CD4-positive, alpha-beta memory T cell (primary cell): Measurements from ENCODE around the gene MAG. TPM values are rescaled to one million over a fixed set of nuclear protein-coding genes. Genes with fewer than 3 reads are reported as not detected.
A peak's percentile ranks its signal among the peaks of the same experiment; 100 is the strongest.

Experiments
- CTCF ChIA-PET: fragments of 350-600 bp; sonication (Branson Sonifier 250); formaldehyde crosslinking; loops from one replicate; lab custom pipeline; 2021; ENCODE audit warnings: inconsistent platforms; ENCODE audit not compliant: partially characterized antibody; lab: Charles Lee
- POLR2A ChIA-PET: fragments of 350-600 bp; sonication (Branson Sonifier 250); formaldehyde crosslinking; loops from one replicate; lab custom pipeline; 2021; ENCODE audit not compliant: partially characterized antibody; lab: Charles Lee
- DNase-seq, 5 donors: peaks; one replicate each; pipeline versions ENCODE4 v3.0.0 to v3.0.0-alpha.2; 2020 to 2022; ENCODE audit warnings: mixed read lengths in 1 of 5
- H3K27ac ChIP-seq: one replicate; pipeline ENCODE4 v1.7.0; 2013; ENCODE audit warnings: low read depth, low read length
- H3K27me3 ChIP-seq: 2 replicates; pipeline ENCODE4 v1.7.0; 2013; ENCODE audit warnings: mild to moderate bottlenecking, low read length, moderate library complexity; ENCODE audit not compliant: insufficient read depth
- H3K36me3 ChIP-seq: 2 replicates; pipeline ENCODE4 v1.7.0; 2013; ENCODE audit warnings: mild to moderate bottlenecking, low read length, moderate library complexity; ENCODE audit not compliant: insufficient read depth
- H3K4me1 ChIP-seq: 2 replicates; pipeline ENCODE4 v1.7.0; 2013; ENCODE audit warnings: mild to moderate bottlenecking, low read length, moderate library complexity; ENCODE audit not compliant: insufficient read depth
- H3K4me3 ChIP-seq, 2 donors: one replicate each; pipeline ENCODE4 v1.7.0; 2013; ENCODE audit warnings: low read length in 2 of 2, mild to moderate bottlenecking in 1 of 2
- H3K9me3 ChIP-seq, 2 donors: one replicate each; pipeline ENCODE4 v1.7.0; 2013; ENCODE audit warnings: low read length in 2 of 2, control low read depth in 1 of 2; ENCODE audit not compliant: control insufficient read depth in 1 of 2
- H3K27ac Mint-ChIP-seq, 7 donors: one replicate each; pipeline ENCODE4 v1.8.0; 2020 to 2021; ENCODE audit warnings: mixed read lengths in 7 of 7, mild to moderate bottlenecking in 6 of 7, inconsistent platforms in 3 of 7, moderate library complexity in 3 of 7
- H3K27me3 Mint-ChIP-seq, 2 donors: one replicate each; pipeline ENCODE4 v1.8.0; 2020 to 2021; ENCODE audit warnings: mixed read lengths in 2 of 2
- H3K36me3 Mint-ChIP-seq, 2 donors: one replicate each; pipeline ENCODE4 v1.8.0; 2020 to 2021; ENCODE audit warnings: mixed read lengths in 2 of 2, inconsistent platforms in 1 of 2, mild to moderate bottlenecking in 1 of 2
- H3K4me1 Mint-ChIP-seq, 4 donors: one replicate each; pipeline ENCODE4 v1.8.0; 2020 to 2021; ENCODE audit warnings: mixed read lengths in 4 of 4, mild to moderate bottlenecking in 1 of 4
- H3K4me3 Mint-ChIP-seq, 8 donors: one replicate each; pipeline ENCODE4 v1.8.0; 2020 to 2021; ENCODE audit warnings: mixed read lengths in 8 of 8, mild to moderate bottlenecking in 7 of 8, moderate library complexity in 6 of 8, inconsistent platforms in 3 of 8
- H3K9me3 Mint-ChIP-seq, 8 donors: one replicate each; pipeline ENCODE4 v1.8.0; 2020 to 2021; ENCODE audit warnings: mixed read lengths in 8 of 8, mild to moderate bottlenecking in 5 of 8, inconsistent platforms in 3 of 8, moderate library complexity in 1 of 8
- intact Hi-C: fragments of 100-400 bp; cut with micrococcal nuclease; formaldehyde crosslinking; loops from one replicate; pipeline ENCODE4 v1.15.1; 2023
- microRNA-seq: library from miRNA; unstranded; fragments of <30 nt; microRNA quantifications from one replicate; pipeline ENCODE4 v1.2.0, GENCODE V29; 2021; ENCODE audit warnings: borderline replicate concordance, borderline number of aligned reads, borderline microRNAs expressed, mixed read lengths
- polyA plus RNA-seq, 2 donors: library from polyadenylated mRNA; unstranded; fragments of 300-500 nt; fragmentation: Illumina TruSeq; gene quantifications; one replicate each; pipeline ENCODE4 v1.2.3, GENCODE V29; 2021
- total RNA-seq, 2 experiments: library from RNA; stranded (reverse); gene quantifications; one replicate each; pipeline ENCODE4 v1.2.3, GENCODE V29; 2021

MAG gene
- total and polyA plus RNA-seq, 4 experiments from 2014 or later = not detected

GRCh38 chr19:35360880-35361420, 69.0 kb downstream of the MAG start:
- no peak overlapping the region for H3K4me3 ChIP-seq
- CTCF ChIA-PET = interaction anchor here (1.5 kb wide), 1 partner anchor 8 kb away, joined by 4 read pairs; no protein-coding TSS in a partner anchor
- H3K4me1 Mint-ChIP-seq = peaks cover 5 to 9% (median 9%) of the 10 kb centered on the region in 4 donors
- H3K27ac Mint-ChIP-seq = peak overlapping the region in 1 of 7 donors; percentile 42
- H3K9me3 Mint-ChIP-seq = no peaks in the 10 kb centered on the region
- H3K36me3 Mint-ChIP-seq = no peaks in the 10 kb centered on the region
- no peaks in the 10 kb centered on the region for H3K9me3 ChIP-seq
- DNase-seq = peak in 1 of 5 donors; percentile 16
- peaks cover 4 to 9% of the 10 kb centered on the region in 2 donors for H3K27me3 Mint-ChIP-seq
- no peaks in the 10 kb centered on the region for H3K27me3 ChIP-seq
- intact Hi-C loops = no loop called here
- POLR2A ChIA-PET = no interaction called here
- peaks cover 9% of the 10 kb centered on the region for H3K4me1 ChIP-seq
- no peak overlapping the region for H3K4me3 Mint-ChIP-seq
- no peak overlapping the region for H3K27ac ChIP-seq
- no peaks in the 10 kb centered on the region for H3K36me3 ChIP-seq

GRCh38 chr19:35362261-35363000, 70.5 kb downstream of the MAG start:
- H3K27me3 Mint-ChIP-seq = peaks cover 4 to 9% of the 10 kb centered on the region in 2 donors
- H3K4me3 Mint-ChIP-seq = no peak overlapping the region

DNA sequence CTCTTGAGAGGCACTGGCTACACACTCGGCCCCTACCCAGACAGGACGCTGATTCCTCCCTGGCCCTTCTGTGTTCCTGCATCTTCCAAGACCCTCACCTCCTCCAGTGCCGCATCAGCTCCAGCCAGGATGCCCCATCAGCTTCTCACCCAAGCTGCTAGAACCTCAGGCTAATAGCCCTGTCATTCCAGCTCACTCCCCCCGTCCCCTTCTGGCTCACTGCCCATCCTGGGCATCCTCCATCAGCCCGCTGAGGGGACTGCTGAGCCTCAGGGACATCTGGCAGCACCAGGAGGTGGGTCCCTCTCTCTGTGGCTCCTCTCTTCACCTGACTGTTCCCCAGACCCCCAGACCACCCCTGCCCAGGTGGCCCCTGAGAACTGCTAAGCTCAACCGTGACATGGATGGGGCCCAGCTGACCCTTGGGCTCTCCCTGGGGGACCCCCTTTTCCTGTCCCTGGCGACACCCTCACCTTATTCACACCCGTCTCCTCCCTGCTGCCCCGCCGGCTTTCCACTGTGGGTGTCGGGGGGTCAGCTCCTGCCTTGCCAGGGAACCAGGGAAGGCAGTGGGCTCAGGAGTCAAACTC, 71.1 kb downstream of the MAG start:
- POLR2A ChIA-PET = no interaction called here
- CTCF ChIA-PET = interaction anchor here (0.9 kb wide), 1 partner anchor 10 kb away, joined by 3 read pairs; no protein-coding TSS in a partner anchor
- no peak overlapping the region for H3K27ac ChIP-seq
- intact Hi-C loops = no loop called here
- Mint-ChIP-seq H3K27ac (no peak overlapping the region), H3K9me3 (no peaks in the 10 kb centered on the region), H3K27me3 (peaks cover 3 to 7% of the 10 kb centered on the region in 2 donors), H3K36me3 (no peaks in the 10 kb centered on the region), H3K4me3 (no peak overlapping the region), H3K4me1 (peaks cover 3 to 4% (median 3%) of the 10 kb centered on the region in 4 donors)
- H3K4me1 ChIP-seq = peaks cover 2% of the 10 kb centered on the region
- DNase-seq = no peak
- no peak overlapping the region for H3K4me3 ChIP-seq
- no peaks in the 10 kb centered on the region for H3K36me3 ChIP-seq
- no peaks in the 10 kb centered on the region for H3K9me3 ChIP-seq
- no peaks in the 10 kb centered on the region for H3K27me3 ChIP-seq

More at GRCh38 chr19:35362261-35363000, 70.5 kb downstream of the MAG start:
- H3K4me1 ChIP-seq = peaks cover 9% of the 10 kb centered on the region
- peak in 1 of 5 donors; percentile 13 for DNase-seq
- H3K9me3 Mint-ChIP-seq = no peaks in the 10 kb centered on the region
- ChIA-PET POLR2A (no interaction called here), CTCF (interaction anchor here (0.9 to 1.5 kb wide), 2 partner anchors 10 kb away, joined by 3 to 4 read pairs; no protein-coding TSS in a partner anchor)
- no peaks in the 10 kb centered on the region for H3K36me3 ChIP-seq
- no peaks in the 10 kb centered on the region for H3K9me3 ChIP-seq
- H3K4me3 ChIP-seq = no peak overlapping the region
- H3K36me3 Mint-ChIP-seq = no peaks in the 10 kb centered on the region
- peaks cover 5 to 9% (median 7%) of the 10 kb centered on the region in 4 donors for H3K4me1 Mint-ChIP-seq
- no peak overlapping the region for H3K27ac Mint-ChIP-seq
- H3K27me3 ChIP-seq = no peaks in the 10 kb centered on the region
- intact Hi-C loops = no loop called here
- H3K27ac ChIP-seq = no peak overlapping the region

Small RNA genes within 50 kb of the gene (microRNA-seq; reads per million reads assigned to microRNA genes)
- not detected for gene MIR5196

Other genes with a start within 250 kb of the MAG start
- gene FXYD3, start 176.3 kb upstream of the MAG start, total RNA-seq = not detected
- gene FXYD3, start 176.3 kb upstream of the MAG start, polyA plus RNA-seq = not detected
- gene LGI4, start 157.1 kb upstream of the MAG start, total RNA-seq = under 1 TPM; 0.72 to 0.81 TPM
- gene LGI4, start 157.1 kb upstream of the MAG start, polyA plus RNA-seq = not detected
- 1 to 10 TPM; 3.6 to 4.4 TPM for gene FXYD1, start 153.3 kb upstream of the MAG start, total RNA-seq
- gene FXYD1, start 153.3 kb upstream of the MAG start, polyA plus RNA-seq = 1 to 10 TPM in 1 of 2 donors, under 1 TPM in 1; 0.58 to 3.2 TPM
- gene FXYD7, start 148.9 kb upstream of the MAG start, total RNA-seq = 10 to 100 TPM in 1 of 2 experiments, 1 to 10 TPM in 1; 9.6 to 10.1 TPM
- 10 to 100 TPM in 1 of 2 donors, 1 to 10 TPM in 1; 5.5 to 11.1 TPM for gene FXYD7, start 148.9 kb upstream of the MAG start, polyA plus RNA-seq
- gene FXYD5, start 137.4 kb upstream of the MAG start, total RNA-seq = 100 to 1,000 TPM; 473 to 484 TPM
- 100 to 1,000 TPM; 452 to 833 TPM for gene FXYD5, start 137.4 kb upstream of the MAG start, polyA plus RNA-seq
- not detected for gene FAM187B, start 63.4 kb upstream of the MAG start, total RNA-seq
- gene FAM187B, start 63.4 kb upstream of the MAG start, polyA plus RNA-seq = not detected
- gene LSR, start 43.2 kb upstream of the MAG start, total RNA-seq = 10 to 100 TPM; 45.8 to 48.9 TPM
- 10 to 100 TPM; 76.1 to 91.6 TPM for gene LSR, start 43.2 kb upstream of the MAG start, polyA plus RNA-seq
- 100 to 1,000 TPM; 204 to 216 TPM for gene USF2, start 23.2 kb upstream of the MAG start, total RNA-seq
- gene USF2, start 23.2 kb upstream of the MAG start, polyA plus RNA-seq = 1 to 10 TPM; 2.2 to 9.4 TPM
- gene HAMP, start 9.6 kb upstream of the MAG start, total RNA-seq = 1 to 10 TPM; 1.2 to 2.7 TPM
- not detected for gene HAMP, start 9.6 kb upstream of the MAG start, polyA plus RNA-seq
- gene CD22, start 37.0 kb downstream of the MAG start, total RNA-seq = under 1 TPM; 0.30 to 0.32 TPM
- 1 to 10 TPM in 1 of 2 donors, under 1 TPM in 1; 0.32 to 1.8 TPM for gene CD22, start 37.0 kb downstream of the MAG start, polyA plus RNA-seq
- gene FFAR1, start 55.7 kb downstream of the MAG start, total RNA-seq = not detected
- not detected for gene FFAR1, start 55.7 kb downstream of the MAG start, polyA plus RNA-seq
- gene FFAR3, start 66.3 kb downstream of the MAG start, total RNA-seq = not detected
- not detected for gene FFAR3, start 66.3 kb downstream of the MAG start, polyA plus RNA-seq
- gene GPR42, start 78.9 kb downstream of the MAG start, total RNA-seq = not detected
- gene GPR42, start 78.9 kb downstream of the MAG start, polyA plus RNA-seq = not detected
- gene FFAR2, start 156.1 kb downstream of the MAG start, total RNA-seq = under 1 TPM in 1 of 2 experiments, not detected in 1; 0.15 TPM
- not detected for gene FFAR2, start 156.1 kb downstream of the MAG start, polyA plus RNA-seq
- gene KRTDAP, start 198.3 kb downstream of the MAG start, total RNA-seq = not detected
- gene KRTDAP, start 198.3 kb downstream of the MAG start, polyA plus RNA-seq = not detected
- gene DMKN, start 221.5 kb downstream of the MAG start, total RNA-seq = 1 to 10 TPM in 1 of 2 experiments, under 1 TPM in 1; 0.97 to 1.4 TPM
- under 1 TPM in 1 of 2 donors, not detected in 1; 0.89 TPM for gene DMKN, start 221.5 kb downstream of the MAG start, polyA plus RNA-seq
- gene SBSN, start 236.2 kb downstream of the MAG start, total RNA-seq = not detected
- not detected for gene SBSN, start 236.2 kb downstream of the MAG start, polyA plus RNA-seq
- not detected for gene GAPDHS, start 241.3 kb downstream of the MAG start, total RNA-seq
- not detected for gene GAPDHS, start 241.3 kb downstream of the MAG start, polyA plus RNA-seq